GM18519 (cell line): ENCODE measurements around the gene GAS7.

Source experiments
- ATAC-seq: cut with Tn5 transposase; IDR thresholded peaks from one replicate; pipeline ENCODE4 v1.9.1; 2021; ENCODE audit warnings: mild to moderate bottlenecking, moderate library complexity; ENCODE audit not compliant: unreplicated experiment, low FRiP score

GAS7 gene

DNA sequence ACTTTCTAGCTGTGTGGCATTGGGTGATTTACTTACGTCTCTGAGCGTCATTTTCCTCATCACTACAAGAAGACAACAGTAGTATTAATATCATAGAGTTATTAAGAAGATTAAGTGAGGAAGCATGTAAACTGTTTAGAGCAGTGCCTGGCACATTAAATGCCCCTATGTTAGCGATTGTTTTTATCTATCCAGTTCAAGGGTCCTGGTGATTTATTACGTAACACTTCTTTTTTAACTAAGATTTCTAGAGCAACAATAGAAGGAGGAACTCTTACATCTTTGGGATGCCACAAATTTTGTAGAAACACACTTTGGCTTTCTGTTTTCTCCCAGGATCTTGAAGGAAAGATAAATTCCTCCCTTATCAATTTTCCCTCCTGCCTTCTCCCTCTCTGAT is 3.3 kb upstream of the GAS7 start:
- ATAC-seq = no peak

DNA sequence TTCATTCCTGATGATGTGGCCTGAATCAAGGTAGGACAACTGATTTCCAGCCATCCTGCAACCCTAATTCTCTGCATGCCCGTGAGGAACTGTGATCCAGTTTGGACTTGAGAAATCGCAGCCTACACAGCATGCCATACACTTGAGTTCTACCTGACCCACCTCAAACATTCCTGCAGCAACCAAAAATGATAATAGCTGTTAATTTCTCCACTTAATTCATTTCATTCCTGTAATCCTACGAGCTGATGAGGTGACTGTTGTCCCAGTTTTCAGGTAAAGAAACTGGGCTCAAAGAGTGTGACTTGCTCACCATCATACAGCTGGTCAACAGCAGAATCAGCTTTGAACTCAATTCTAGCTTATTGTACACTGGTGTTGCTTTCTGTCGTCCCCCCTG is 2.2 kb upstream of the GAS7 start:
- no peak for ATAC-seq

DNA sequence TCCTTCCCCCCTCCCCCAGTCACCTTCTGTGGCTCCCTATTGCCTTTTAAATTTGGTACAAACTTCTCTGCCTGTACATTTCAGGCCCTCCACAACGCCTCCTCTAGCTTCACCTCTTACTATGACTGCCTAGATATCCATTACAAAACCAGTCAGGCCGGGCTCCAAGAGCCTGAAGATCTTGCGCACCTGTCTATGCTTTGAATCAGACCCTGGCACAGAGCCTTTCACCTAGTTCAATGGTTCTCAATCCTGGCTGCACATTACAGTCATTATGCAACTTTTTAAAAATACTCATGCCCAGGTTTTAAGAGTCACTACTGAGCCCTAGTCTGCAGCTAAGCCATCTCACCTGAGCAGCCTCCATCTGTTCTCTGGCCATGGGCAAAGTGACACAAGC is 1.6 kb upstream of the GAS7 start:
- ATAC-seq = no peak

DNA sequence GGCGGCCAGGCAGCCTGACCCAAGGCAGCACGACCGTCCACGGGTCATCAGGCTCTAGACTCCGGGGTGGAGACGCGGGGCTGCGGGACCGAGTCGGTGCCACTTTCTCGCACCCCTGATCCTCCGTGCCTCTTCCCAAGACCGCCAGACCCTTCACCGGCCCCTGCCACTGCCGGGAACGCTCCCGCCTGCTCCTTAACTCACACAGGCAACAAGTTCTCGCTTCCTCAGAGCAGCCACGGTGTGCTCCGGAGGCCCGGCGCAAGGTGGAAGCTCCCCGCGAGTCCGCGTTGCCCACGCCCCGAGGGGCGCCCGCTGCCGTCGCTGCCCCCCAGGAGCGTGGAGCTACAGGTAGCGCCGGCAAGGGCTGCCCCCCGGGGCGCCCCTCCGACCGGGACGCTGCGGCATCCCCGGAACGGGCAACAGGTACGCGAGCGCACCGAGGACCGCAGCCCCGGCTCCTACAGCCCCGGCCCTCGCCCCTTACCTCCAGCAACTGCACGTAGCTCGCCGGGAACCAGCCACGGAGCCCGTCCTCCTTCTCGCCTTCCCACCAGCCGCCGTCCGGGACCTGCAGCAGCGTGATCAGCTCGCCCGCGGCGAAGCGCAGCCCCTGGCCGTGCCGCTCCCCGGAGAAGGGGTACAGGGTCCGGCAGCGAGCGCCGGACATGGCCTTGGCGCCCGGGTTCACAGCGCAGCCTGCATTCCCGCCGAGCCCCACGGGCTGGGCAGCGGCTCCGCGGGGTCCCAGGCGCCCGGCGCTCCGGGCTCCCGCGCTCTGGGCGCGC is 491 bp downstream of the GAS7 start:
- no peak for ATAC-seq

DNA sequence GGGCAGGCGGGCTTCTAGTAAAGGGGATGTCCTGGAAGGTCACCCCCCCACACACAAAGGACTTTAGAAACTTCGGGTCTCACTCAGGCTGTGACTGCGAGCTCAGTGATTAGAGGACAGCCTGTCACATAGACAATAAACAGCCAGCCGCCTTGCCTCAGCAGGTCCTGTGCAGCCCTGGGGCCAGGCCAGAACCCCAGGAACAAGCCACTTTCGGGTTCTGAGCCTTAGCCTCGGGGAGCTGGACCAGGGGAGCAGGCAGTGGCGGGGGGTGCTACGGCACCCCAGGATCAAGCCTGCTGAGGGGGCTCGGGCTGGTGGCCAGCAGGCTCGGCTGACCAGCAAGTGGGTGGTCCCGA is 1.1 kb downstream of the GAS7 start:
- no peak for ATAC-seq

DNA sequence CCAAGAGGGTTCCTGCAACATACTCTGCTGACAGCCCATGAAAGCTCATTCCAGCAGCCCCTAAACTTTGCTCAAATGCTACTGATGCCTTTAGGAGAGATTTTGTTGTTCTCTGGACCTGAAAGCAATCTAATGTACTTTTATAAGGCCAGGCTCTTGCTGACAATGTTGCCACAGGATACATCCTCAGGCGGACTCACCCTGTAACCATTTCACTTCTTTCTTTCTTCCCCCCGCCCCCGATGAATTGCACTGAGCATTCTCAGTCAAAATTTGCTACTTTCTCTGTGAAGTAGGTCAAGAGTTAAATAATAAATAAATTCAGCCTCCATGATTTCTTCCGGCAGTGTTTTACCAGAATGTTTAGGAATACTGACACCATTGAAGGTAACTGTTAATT is 1.5 kb downstream of the GAS7 start:
- no peak for ATAC-seq

DNA sequence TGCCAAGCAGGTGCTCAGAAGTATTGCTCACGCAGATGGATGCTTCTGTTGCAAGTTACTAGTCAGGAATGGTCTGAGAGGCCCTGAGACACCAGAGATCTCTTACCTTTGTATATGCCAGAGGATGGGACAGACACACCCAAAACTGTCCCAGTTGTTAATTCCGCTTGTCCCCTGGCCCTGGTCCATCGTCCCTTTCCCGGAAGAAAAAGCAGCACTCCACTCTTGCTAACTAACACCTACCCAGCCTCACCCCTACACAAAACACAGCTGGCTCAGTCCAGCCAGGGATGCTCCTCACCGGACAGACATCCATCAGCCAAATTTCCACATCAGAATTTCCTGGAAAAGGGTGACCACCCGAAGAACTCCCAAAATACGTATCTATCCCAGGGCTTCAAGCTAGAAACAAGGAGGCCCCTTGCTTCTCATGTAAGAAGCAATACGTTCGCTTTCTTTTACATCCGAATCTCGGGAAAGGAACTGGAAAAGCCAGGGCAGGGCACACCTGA is 2.0 kb downstream of the GAS7 start:
- ATAC-seq = no peak

DNA sequence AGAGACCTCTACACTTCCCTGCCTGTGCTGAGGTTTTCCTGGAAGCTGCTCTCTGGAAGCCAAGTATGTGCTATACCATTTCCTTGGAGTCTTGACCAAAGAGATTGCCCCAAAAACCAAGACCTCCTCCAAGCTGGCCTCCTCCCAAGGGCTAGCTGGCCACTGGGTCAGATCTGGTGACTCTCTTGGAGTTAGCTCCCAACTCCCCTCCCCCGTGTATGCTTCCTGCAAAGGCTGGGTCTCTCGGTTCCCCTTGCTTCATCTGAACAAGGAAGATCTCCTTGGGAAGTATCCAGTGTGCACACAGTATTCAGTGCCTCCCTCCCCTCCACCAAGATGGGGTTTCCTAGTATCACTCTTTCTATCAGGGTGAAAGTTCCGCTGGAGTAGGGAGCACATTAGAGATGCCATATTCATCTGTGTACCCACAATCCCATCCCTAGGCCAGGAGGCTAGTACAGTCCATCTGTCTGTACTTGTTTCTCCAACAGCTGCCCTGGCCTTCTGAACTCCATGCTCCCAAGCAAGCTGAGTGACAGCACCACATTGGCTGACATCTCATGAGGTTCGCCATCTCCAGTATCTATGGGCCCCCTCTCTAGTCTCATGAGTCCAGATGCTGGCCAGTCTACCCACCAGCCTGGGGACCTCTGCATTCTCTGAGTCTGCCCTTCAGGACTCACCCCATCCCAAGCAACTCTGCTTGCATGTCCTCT is 3.2 kb downstream of the GAS7 start:
- ATAC-seq = no peak

DNA sequence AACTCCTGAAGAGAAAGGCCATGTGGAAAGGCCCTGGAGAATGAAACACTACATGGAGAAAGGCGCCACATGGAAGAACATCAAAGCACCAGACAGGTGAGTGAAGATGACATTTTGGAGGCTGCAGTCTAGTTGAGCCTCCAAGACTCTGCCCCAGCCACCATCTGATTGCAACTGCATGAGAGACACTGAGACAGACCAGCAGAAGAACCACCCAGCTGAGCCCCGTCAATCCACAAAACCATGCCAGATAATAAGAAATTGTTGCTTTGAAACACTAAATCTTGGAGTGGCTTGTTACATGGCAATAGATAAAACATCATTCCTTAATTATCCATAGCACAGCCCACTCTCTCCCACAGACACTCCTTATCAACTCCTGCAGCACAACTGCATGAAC is 4.8 kb downstream of the GAS7 start:
- ATAC-seq = no peak

DNA sequence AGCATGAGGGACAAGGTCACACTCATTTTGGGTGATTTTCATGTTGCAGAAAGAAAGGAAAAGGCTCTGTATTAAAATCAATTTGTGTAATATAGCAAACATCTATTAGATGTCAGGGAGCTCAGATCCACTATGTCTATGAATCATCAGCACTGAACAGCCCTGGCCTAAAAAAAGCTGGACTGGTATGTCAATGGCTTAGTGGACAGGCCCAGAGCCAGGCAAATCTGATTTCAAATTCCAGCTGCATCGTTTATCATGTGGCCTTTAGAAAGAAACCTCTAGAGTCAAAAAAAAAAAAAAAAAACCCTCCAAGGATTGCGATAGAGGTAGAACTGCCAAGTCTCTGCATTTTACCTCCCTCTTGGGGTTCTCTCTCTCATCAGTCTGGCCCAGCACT is 5.4 kb downstream of the GAS7 start:
- ATAC-seq = no peak

DNA sequence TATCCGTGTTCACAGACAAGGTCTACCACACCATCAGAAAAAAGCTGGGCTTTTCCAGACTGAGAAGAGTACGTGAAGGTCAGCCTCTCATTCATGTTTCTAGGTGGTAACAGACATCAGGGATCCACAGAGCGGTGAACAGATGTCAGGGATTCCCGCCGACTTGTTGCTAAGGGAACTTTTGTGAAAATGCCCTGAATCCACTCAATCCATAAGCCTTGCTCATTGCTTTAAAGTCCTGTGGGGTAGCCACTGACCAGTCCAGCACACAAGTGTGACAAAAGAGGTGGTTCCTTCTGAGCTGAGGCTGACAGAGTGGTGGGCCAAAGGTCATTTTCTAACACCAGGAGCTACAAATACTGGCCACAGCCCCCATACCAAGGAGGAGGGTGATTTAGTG is 5.9 kb downstream of the GAS7 start:
- ATAC-seq = no peak

DNA sequence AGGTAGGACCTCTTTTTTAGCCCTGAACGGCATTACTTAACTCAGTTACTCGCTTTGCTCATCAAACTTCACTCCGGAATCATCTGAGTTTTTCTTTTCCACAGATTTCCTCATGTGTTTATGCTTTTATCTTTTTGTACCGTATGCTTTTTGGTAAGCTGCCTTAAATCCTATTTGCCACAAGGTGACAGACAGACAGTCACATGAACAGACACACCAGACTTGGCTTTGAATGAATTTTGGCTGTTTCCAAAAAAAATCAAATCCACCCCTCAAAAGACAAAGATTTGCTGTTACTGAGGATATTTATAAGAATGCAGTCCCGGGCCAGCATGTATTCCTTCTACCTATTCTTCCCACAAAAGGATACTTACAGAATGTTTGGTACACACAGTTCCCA is 10.9 kb downstream of the GAS7 start:
- no peak for ATAC-seq

DNA sequence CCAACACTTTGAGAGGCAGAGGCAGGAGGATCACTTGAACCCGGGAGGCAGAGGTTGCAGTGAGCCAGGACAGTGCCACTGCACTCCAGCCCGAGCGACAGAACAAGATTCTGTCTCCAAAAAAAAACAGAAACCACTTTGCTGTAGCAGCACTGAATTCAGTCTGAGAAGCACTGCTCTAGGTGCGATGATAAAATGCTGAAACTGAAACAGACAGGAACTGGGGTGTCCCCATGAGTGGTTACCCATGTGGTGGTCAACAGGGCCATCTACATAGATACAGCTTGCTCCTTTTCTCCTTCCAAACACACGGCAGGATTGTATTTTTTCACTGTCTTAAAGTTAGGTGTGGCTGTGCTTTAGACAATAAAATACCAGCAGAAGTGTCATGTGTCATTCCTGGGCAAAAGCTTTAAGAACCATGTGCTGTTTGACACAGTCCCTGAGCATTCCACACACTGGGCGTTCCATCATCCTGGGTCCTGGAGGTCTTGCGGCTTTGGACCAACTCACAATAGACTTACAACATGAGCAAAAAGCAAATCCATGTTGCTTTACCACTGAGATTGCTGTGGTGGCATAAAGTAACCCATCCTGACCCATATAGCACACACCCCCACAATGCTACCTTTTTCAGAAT is 11.5 kb downstream of the GAS7 start:
- ATAC-seq = no peak

DNA sequence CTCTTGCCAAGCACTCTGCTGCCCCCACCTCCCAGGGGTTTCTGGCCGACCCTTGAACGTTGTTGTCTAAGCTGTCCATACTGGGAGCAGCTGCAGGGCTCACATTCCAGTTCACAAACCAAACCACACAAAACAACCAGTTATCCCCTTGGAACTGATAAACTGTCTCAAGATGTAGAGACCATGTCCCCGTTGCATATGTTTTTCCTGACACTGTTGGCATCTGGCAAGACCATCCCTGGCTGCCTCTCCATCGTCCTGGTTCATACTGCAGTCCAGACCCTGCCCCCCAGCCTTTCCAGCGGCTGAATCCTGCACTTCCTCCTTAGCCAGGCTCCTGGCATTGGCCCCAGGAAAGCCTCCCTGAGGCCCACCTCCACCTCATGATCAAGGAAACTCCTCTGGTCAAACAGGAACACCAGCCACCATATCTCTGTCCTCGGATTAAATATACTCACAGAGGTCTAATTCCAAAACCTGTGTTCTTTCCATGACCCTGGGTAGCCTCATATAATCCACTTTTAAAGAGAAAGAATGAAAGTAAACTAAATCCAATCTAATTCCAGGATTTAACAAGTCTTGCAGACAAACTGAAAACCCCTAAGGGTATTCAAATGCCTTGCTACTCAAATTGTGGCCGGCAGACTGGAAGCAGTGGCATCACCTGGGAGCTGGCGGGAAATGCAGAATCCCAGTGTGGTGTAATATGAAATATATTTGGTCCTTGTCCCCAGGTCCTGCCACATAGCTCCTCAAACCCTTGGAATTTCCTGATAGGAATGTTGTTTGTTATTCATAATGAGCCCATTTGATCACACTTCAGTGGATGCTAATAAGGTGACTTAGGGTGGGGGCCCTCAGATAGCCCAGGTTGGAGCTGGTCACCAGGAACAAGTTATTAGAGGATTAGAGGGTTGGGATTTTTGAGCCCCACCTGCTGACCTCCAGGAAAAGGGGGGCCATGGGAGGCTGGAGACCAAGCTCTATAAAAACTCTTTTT is 14.2 kb downstream of the GAS7 start:
- ATAC-seq = no peak

DNA sequence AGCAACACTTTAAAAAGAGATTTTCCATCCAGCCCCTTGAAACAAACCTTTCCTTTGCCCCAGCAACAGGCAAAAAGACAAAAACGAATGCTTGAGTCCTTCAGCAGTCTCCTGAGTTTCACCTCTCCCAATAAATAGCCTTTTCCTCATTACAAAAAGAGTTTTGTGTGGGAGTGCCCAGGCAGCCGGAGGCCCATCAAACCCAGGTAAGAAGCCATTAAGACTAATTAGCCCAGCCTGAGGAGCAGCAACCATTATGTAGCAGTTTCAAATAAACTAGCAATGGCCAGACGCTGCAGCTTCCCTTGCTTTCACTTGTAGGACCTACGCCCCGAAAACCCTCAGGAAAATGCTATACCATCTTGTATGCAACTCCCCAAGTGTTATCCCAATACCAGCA is 15.6 kb downstream of the GAS7 start:
- no peak for ATAC-seq

DNA sequence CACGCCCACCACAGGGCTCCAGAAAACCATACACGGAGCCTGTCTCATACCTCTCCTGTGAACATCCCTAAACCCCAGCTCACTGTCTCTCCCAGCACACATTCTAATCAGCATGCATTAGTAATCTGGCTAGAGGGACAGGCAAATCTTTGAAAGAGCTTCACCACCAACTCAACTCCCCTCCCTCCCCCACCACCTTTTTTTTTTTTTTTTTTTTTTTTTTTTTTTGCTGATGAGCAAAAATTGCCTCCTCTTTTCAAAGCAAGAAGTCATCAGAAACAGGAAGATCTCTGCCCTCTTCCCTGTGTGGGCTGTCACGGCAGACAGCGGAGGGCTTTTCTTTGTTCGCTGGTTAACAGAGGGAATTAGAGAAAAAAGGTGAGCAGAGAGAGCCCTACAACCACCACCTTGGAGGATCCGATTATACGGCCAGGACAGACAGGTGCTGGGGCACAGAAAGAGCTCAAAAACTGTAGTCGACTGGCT is 19.9 kb downstream of the GAS7 start:
- ATAC-seq = no peak

DNA sequence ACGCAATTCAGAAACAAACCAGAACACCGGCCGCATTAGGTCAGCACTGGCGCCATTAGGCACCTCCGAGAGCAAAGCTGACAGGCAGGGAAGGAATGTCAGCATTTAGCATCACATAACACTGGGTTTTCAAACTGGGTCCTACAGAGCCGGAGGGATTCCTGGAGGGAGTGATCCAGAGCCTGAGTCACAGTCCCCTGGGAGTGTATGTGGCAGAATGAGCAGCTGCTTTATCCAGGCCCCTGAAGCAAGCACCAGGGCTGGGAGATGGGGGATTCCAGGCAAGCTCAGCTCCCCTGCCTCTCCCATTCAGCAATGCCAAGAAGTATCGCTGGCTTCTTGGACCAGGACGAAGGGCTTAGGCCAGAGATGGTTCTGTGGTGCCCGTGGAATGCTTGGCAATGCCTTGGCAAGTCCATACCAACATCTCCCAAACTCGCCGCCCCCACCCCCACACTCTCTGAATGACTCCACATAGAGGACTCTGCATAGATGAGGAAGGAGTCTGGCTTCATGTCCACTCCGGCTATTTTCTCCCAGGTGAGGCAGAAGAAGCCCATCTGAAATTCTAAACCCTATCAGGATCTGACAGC is 20.4 kb downstream of the GAS7 start:
- no peak for ATAC-seq

DNA sequence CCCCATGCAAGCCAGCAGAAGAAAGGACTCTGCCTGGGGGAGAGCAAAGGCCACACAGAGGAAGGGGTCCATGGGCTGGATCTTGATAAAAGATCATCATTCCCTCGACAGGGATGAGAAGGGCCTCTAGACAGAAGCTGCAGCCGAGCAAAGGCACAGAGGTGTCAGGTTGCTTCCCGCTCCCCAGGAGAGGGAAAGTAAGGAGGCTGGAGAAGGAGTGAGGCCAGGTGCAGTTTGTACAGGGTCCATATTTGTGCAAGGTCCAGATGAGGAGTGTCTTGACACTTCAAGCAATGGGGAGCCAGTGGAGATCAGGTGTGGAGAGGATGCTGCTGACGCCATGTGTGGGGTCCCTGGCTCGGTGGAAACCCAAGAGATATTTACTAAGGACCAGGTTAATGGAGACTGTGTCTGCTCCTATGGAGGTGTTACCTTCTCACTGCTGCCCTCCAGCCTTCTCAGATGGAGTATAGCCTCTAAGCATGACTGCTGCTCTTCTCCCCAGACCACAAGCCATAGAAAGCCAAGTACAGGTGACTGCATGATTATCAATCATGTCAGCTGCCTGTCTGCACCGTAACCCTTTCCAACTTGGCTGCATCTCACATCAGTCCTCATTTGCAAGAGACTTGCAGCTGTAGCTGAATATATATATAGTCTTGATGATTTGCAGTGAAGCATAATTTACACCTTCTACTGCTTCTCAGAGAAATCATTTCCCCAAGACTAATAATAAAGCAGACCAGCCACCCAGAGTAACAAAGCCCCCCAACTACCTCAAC is 21.1 kb downstream of the GAS7 start:
- no peak for ATAC-seq

DNA sequence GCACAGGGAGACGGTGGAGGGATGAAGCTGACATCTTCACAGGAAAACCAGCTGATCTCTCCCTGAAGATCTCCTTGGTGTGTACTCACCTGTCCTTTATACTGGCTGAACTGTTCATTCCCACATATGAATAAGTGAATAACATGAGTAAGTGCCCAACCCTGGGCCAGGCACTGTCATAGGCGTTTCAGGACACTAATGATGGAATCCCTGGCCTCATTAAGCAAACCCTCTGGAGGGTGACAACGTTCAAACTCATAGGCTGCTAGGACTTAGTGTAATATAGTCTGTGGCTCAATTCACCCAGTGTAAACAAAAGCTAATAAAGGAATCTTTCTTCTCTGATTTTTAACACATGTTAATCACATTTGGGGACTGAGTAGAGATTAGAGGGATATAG is 24.5 kb downstream of the GAS7 start:
- no peak for ATAC-seq
